GM12878 (cell line): ENCODE measurements around the gene NEB.

ENCODE experiments used
- CHD2 ChIP-seq: IDR thresholded peaks from 2 replicates; pipeline ENCODE4 v1.6.1; 2011; ENCODE audit warnings: low read depth, low read length, improper control_type of control experiment, borderline replicate concordance
- EP300 ChIP-seq, 2 experiments: fragments of 150-350 bp in 1 of 2; IDR thresholded peaks; 2 replicates each; pipeline ENCODE4 v1.6.1; 2011 to 2012; ENCODE audit warnings: low read depth in 2 of 2, low read length in 2 of 2, borderline replicate concordance in 1 of 2, improper control_type of control experiment in 1 of 2, inconsistent platforms in 1 of 2; ENCODE audit not compliant: control insufficient read depth in 1 of 2
- ESRRA ChIP-seq: IDR thresholded peaks from 2 replicates; pipeline ENCODE4 v1.6.1; 2012; ENCODE audit warnings: mild to moderate bottlenecking, low read length, improper control_type of control experiment
- MYC ChIP-seq: IDR thresholded peaks from 2 replicates; pipeline ENCODE4 v1.6.1; 2011; ENCODE audit warnings: mild to moderate bottlenecking, low read length, moderate library complexity, inconsistent platforms; ENCODE audit not compliant: insufficient read depth, insufficient replicate concordance, insufficient read length, severe bottlenecking
- NFYA ChIP-seq: IDR thresholded peaks from 2 replicates; pipeline ENCODE4 v1.6.1; 2011; ENCODE audit warnings: low read depth, mild to moderate bottlenecking, low read length, improper control_type of control experiment, borderline replicate concordance
- NRF1 ChIP-seq: conservative IDR thresholded peaks from 2 replicates; pipeline ENCODE4 v1.6.1; 2011; ENCODE audit warnings: mild to moderate bottlenecking, low read depth, low read length, improper control_type of control experiment
- POLR2A ChIP-seq: IDR thresholded peaks from 2 replicates; pipeline ENCODE4 v1.6.1; 2011; ENCODE audit warnings: low read depth, mild to moderate bottlenecking, low read length
- POLR2AphosphoS2 ChIP-seq: IDR thresholded peaks from 2 replicates; pipeline ENCODE4 v1.6.1; 2011; ENCODE audit warnings: low read depth, mild to moderate bottlenecking, low read length, improper control_type of control experiment, moderate library complexity
- POLR2AphosphoS5 ChIP-seq: IDR thresholded peaks from 2 replicates; pipeline ENCODE4 v1.6.1; 2011; ENCODE audit warnings: mild to moderate bottlenecking, low read length, inconsistent platforms
- SRF ChIP-seq, 2 experiments: IDR thresholded peaks; 2 replicates each; pipeline ENCODE4 v1.6.1; 2011; ENCODE audit warnings: low read depth in 2 of 2, low read length in 2 of 2, mild to moderate bottlenecking in 1 of 2, moderate library complexity in 1 of 2
- TCF12 ChIP-seq: IDR thresholded peaks from 2 replicates; pipeline ENCODE4 v1.6.1; 2011; ENCODE audit warnings: low read depth, mild to moderate bottlenecking, low read length
- TF ChIP-seq, protein P1 (sequence below), 3 experiments: IDR thresholded peaks in 2 of 3; conservative IDR thresholded peaks in 1 of 3; 2 replicates each; pipeline ENCODE4 v1.5.1; 2011; ENCODE audit warnings: low read depth in 3 of 3, low read length in 3 of 3, mild to moderate bottlenecking in 3 of 3, control low read depth in 2 of 3, moderate library complexity in 2 of 3, inconsistent platforms in 1 of 3, mixed read lengths in 1 of 3; ENCODE audit not compliant: control insufficient read depth in 2 of 3, insufficient read depth in 1 of 3; ENCODE audit errors: extremely low read depth in 1 of 3
- TF ChIP-seq, protein P2 (sequence below): IDR thresholded peaks from 2 replicates; pipeline ENCODE4 v1.6.1; 2011; ENCODE audit warnings: mild to moderate bottlenecking, low read depth, low read length, moderate library complexity; ENCODE audit not compliant: insufficient replicate concordance

DNA sequence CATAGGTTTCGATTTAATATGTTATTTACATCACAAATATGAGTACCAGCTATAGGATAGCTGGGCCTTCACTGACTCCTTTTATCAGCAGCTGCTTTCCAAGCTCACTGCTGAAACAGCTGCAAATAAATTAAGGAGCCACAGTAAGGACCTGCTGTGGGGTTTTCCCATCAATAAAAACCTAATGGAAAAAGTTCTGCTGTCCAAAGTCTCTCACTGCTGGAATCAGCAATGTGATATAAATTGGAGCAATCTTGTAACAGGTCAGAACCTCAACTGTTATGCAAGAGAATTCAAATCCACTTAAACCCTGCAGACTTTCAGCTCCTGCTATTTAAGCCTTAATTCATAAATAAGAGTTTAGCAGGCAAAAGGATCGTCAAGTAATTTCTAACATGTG is 61.3 kb downstream of the NEB start:
- TF ChIP-seq, protein P1, sequence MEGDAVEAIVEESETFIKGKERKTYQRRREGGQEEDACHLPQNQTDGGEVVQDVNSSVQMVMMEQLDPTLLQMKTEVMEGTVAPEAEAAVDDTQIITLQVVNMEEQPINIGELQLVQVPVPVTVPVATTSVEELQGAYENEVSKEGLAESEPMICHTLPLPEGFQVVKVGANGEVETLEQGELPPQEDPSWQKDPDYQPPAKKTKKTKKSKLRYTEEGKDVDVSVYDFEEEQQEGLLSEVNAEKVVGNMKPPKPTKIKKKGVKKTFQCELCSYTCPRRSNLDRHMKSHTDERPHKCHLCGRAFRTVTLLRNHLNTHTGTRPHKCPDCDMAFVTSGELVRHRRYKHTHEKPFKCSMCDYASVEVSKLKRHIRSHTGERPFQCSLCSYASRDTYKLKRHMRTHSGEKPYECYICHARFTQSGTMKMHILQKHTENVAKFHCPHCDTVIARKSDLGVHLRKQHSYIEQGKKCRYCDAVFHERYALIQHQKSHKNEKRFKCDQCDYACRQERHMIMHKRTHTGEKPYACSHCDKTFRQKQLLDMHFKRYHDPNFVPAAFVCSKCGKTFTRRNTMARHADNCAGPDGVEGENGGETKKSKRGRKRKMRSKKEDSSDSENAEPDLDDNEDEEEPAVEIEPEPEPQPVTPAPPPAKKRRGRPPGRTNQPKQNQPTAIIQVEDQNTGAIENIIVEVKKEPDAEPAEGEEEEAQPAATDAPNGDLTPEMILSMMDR (IDR thresholded peaks at IDR 0.05 in 2 of 3, conservative IDR thresholded peaks at IDR 0.05 in 1 of 3; ENCODE audit: control insufficient read depth in 2 of 3, extremely low read depth in 1 of 3, insufficient read depth in 1 of 3, low read depth in 3 of 3, low read length in 3 of 3), result no peak
- TF ChIP-seq EP300 (IDR thresholded peaks at IDR 0.05; ENCODE audit: borderline replicate concordance in 1 of 2, control insufficient read depth in 1 of 2, low read depth in 2 of 2, low read length in 2 of 2) (no peak), POLR2A (no peak), NFYA (no peak), SRF (IDR thresholded peaks at IDR 0.05; ENCODE audit: low read depth in 2 of 2, low read length in 2 of 2) (no peak), POLR2AphosphoS5 (no peak), CHD2 (no peak), NRF1 (no peak), MYC (no peak), POLR2AphosphoS2 (no peak), TCF12 (no peak), ESRRA (no peak)
- TF ChIP-seq, protein P2, sequence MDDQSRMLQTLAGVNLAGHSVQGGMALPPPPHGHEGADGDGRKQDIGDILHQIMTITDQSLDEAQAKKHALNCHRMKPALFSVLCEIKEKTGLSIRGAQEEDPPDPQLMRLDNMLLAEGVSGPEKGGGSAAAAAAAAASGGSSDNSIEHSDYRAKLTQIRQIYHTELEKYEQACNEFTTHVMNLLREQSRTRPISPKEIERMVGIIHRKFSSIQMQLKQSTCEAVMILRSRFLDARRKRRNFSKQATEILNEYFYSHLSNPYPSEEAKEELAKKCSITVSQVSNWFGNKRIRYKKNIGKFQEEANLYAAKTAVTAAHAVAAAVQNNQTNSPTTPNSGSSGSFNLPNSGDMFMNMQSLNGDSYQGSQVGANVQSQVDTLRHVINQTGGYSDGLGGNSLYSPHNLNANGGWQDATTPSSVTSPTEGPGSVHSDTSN, result no peak
